IPS DF 6.9 (cell line): Measurements from ENCODE around the gene ATG10.

Experiments
- DNase-seq: peaks from one replicate; pipeline ENCODE4 v3.0.0-alpha.2; 2013; ENCODE audit warnings: low read depth, low spot score
- H3K27ac ChIP-seq: one replicate; pipeline ENCODE4 v1.5.1; 2013; ENCODE audit warnings: low read length, control low read depth
- H3K27me3 ChIP-seq: 2 replicates; pipeline ENCODE4 v1.6.1; 2013; ENCODE audit warnings: mild to moderate bottlenecking, low read length; ENCODE audit not compliant: control insufficient read depth, insufficient read depth
- H3K36me3 ChIP-seq: 2 replicates; pipeline ENCODE4 v1.6.1; 2013; ENCODE audit warnings: low read length; ENCODE audit not compliant: control insufficient read depth, insufficient read depth
- H3K4me1 ChIP-seq: 2 replicates; pipeline ENCODE4 v1.6.1; 2013; ENCODE audit warnings: low read length; ENCODE audit not compliant: control insufficient read depth, insufficient read depth
- H3K4me3 ChIP-seq: 2 replicates; pipeline ENCODE4 v1.5.1; 2013; ENCODE audit warnings: mild to moderate bottlenecking, low read length
- H3K9me3 ChIP-seq: 2 replicates; pipeline ENCODE4 v1.6.1; 2013; ENCODE audit warnings: low read length, inconsistent platforms; ENCODE audit not compliant: control insufficient read depth, insufficient read depth
- WGBS: extraction: QIAGEN DNeasy Blood & Tissue Kit; methylation state at CpG from one replicate; pipeline ENCODE4 v1.1.7; 2013; ENCODE audit warnings: mixed read lengths, missing lambda C conversion rate; ENCODE audit not compliant: insufficient read length, insufficient coverage; 5-methylcytosine and 5-hydroxymethylcytosine counted together

The ATG10 gene

GRCh38 chr5:82211855-82212572, 240.2 kb downstream of the ATG10 start:
- no CpG with 5 or more reads among the region's 1 CpG for WGBS
- no peak overlapping the region for H3K4me3 ChIP-seq
- H3K9me3 ChIP-seq, result no peaks in the 10 kb centered on the region
- no peaks in the 10 kb centered on the region for H3K4me1 ChIP-seq
- no peak for DNase-seq
- no peaks in the 10 kb centered on the region for H3K36me3 ChIP-seq
- no peaks in the 10 kb centered on the region for H3K27me3 ChIP-seq
- H3K27ac ChIP-seq, result no peak overlapping the region

- no peaks in the 10 kb centered on the region for H3K4me1 ChIP-seq
- no peaks in the 10 kb centered on the region for H3K27me3 ChIP-seq
- no peaks in the 10 kb centered on the region for H3K9me3 ChIP-seq
- DNase-seq, result no peak
- no peak overlapping the region for H3K27ac ChIP-seq
- WGBS, result no CpG with 5 or more reads among the region's 1 CpG
- no peaks in the 10 kb centered on the region for H3K36me3 ChIP-seq
- no peak overlapping the region for H3K4me3 ChIP-seq
Measured at GRCh38 chr5:82217917-82218316, 246.1 kb downstream of the ATG10 start.

DNA sequence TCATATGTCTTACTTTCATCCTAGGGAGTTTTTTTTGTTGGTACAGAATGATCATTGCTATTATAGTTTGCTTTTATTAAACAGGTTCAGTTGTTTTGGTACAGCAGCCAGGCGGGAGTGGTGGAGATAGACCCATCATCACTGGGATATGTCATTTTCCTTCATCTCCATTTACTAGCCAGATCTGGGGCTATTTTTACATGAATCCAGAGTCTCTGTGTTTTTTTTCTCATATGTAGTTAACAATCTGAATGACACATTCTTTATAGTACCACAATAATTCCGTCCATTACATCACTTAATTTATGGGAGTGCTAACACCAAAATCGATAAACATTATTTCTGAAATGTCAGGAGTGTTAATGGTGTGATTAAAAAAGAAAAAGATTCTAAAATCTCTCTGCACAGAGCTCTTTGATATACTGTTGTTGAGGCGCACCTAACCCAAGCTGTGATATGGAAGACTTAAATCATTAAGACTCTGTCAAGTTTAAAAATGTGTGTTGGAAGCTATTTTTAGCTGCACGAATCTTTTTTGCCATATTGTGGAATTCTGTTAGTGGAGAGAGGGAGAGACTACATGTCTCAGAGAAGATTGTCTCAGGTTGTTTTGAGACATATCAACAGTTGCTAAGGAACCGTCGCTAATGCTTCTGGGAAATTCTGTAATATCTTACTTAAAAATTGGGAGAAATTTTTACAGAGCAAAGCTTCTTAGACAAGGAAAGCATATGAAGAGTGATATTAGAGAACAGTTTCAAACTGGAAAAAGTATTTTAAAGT, 246.7 kb downstream of the ATG10 start:
- Histone ChIP-seq H3K4me3 (no peak overlapping the region), H3K9me3 (no peaks in the 10 kb centered on the region), H3K27ac (no peak overlapping the region), H3K27me3 (no peaks in the 10 kb centered on the region), H3K36me3 (no peaks in the 10 kb centered on the region), H3K4me1 (no peaks in the 10 kb centered on the region)
- no peak for DNase-seq
- WGBS, result no CpG with 5 or more reads among the region's 7 CpGs

GRCh38 chr5:82221020-82221419, 249.2 kb downstream of the ATG10 start:
- Histone ChIP-seq H3K4me3 (no peak overlapping the region), H3K9me3 (no peaks in the 10 kb centered on the region), H3K27ac (no peak overlapping the region), H3K36me3 (no peaks in the 10 kb centered on the region), H3K4me1 (no peaks in the 10 kb centered on the region; the same call in 1 of the 2 replicates), H3K27me3 (no peaks in the 10 kb centered on the region)
- no CpG with 5 or more reads among the region's 2 CpGs for WGBS
- DNase-seq, result no peak

DNA sequence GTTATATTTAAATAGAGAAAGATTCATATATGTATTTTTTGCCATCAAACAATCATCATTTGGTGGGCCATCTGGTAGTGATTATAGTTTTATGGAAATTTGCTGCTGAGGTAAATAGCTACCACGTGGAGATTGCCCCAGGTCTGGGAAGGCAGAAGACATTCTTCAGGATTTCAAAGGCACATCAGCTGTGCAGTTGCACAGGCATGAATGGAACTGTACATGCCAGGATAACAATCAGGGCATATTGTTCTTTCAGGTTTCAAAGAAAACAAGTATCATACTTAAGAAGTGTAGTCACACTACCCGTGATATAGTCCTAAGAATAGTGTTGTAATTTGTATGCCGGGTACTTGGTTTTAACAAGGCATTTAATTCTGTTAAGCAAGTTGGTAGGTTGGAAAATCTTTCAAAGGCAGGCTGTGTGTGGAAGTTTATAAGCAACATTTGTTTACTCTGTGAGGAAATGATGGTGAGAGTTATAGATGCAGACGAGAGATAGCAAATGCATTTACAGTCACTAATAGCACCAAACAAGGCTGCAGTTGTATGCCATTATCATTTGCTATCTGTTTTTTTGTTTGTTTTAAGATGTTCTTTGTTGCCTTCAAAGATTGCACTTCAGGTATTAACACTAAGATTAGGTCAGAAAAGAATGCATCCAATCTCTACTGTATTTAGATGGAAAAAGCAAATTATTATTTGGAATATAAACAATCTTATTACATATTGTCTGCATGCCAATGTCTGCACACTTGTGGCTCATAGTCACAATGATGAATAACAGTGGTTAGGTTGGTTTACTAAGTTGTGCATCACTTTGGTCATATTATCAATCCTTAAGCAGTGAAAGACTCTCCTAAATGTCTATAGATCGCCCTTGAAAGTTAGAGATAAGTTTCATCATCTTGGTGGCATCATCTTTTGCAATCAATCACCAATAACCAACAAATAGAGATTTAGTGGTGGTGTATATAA, 251.1 kb downstream of the ATG10 start:
- no peaks in the 10 kb centered on the region; the same call in 1 of the 2 replicates for H3K4me1 ChIP-seq
- H3K36me3 ChIP-seq, result no peaks in the 10 kb centered on the region
- H3K27me3 ChIP-seq, result no peaks in the 10 kb centered on the region
- no peak overlapping the region for H3K4me3 ChIP-seq
- H3K27ac ChIP-seq, result no peak overlapping the region
- no peaks in the 10 kb centered on the region for H3K9me3 ChIP-seq
- no CpG with 5 or more reads among the region's 5 CpGs for WGBS
- DNase-seq, result no peak

- peak; percentile 47 for DNase-seq
- H3K27me3 ChIP-seq, result no peaks in the 10 kb centered on the region
- H3K27ac ChIP-seq, result no peak overlapping the region
- H3K9me3 ChIP-seq, result no peaks in the 10 kb centered on the region
- WGBS, result no CpG with 5 or more reads among the region's 7 CpGs
- H3K36me3 ChIP-seq, result no peaks in the 10 kb centered on the region
- no peak overlapping the region for H3K4me3 ChIP-seq
- no peaks in the 10 kb centered on the region; the same call in 1 of the 2 replicates for H3K4me1 ChIP-seq
Measured at GRCh38 chr5:82225525-82226172, 253.8 kb downstream of the ATG10 start.

GRCh38 chr5:82234885-82235284, 263.1 kb downstream of the ATG10 start:
- H3K36me3 ChIP-seq, result no peaks in the 10 kb centered on the region
- DNase-seq, result no peak
- H3K4me3 ChIP-seq, result no peak overlapping the region
- H3K9me3 ChIP-seq, result no peaks in the 10 kb centered on the region
- H3K27me3 ChIP-seq, result no peaks in the 10 kb centered on the region
- WGBS, result no CpG with 5 or more reads among the region's 5 CpGs
- no peaks in the 10 kb centered on the region for H3K4me1 ChIP-seq
- no peak overlapping the region for H3K27ac ChIP-seq

DNA sequence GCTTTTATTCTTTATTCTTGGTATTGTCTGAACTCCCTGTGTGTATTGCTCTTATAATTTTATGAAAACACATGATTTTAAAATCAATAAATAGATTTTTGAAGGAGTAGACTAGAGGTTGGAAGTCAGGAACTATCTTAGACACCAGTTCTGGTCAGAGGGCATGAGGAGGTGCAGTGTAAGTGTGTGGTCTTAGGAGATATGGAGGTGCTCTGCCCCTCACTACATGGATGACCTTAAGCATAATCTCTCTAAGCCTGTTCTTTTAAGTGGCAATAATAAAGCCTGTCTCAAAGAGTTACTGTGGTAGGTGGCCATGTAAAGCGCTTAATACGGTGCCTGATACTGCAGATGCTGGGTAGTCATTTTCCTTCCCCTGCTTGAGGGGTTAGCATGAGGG, 272.3 kb downstream of the ATG10 start:
- no CpG with 5 or more reads among the region's 2 CpGs for WGBS
- H3K9me3 ChIP-seq, result no peaks in the 10 kb centered on the region
- no peak for DNase-seq
- H3K4me1 ChIP-seq, result no peaks in the 10 kb centered on the region
- no peak overlapping the region for H3K4me3 ChIP-seq
- no peaks in the 10 kb centered on the region for H3K27me3 ChIP-seq
- no peaks in the 10 kb centered on the region for H3K36me3 ChIP-seq
- H3K27ac ChIP-seq, result no peak overlapping the region

DNA sequence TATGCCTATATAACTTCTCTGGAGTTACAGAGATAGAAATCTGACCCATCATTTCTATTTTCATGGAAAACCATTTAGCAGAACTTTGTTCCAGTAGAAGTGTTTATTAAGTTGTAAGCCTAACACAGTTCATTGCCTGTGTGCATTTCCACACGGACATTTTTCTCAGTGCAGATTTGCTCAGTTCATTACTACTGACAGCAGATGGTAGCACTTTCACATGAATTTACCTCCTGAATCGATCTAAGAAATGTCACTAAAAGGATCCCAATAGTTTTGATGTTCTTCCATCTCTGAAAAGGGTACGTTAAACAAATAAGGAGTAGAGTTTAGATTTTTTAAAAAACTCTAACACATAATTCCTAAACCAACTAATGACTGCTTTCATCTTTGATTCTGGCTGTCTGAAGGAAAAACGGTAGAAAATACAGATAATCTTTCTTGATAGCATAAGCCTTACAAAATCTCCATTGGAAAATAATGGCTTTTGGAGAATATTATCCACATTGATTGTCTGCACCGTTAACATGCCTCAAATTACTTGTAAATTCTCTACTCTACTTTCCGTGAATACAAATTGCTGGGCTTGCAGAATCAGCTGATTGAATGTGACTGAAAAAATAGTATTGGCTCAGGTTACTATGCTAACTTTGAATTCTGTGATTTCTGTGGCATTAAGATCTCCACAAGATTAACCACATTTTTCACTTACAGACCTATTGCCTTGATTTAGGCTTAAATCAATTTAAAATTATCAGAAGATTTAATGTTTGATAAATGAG, 273.2 kb downstream of the ATG10 start:
- Histone ChIP-seq H3K36me3 (no peaks in the 10 kb centered on the region), H3K4me3 (no peak overlapping the region), H3K27me3 (no peaks in the 10 kb centered on the region), H3K27ac (no peak overlapping the region), H3K4me1 (no peaks in the 10 kb centered on the region), H3K9me3 (no peaks in the 10 kb centered on the region)
- no peak for DNase-seq
- WGBS, result no CpG with 5 or more reads among the region's 6 CpGs
